SU-DHL-6 (cell line): ENCODE data around the gene ERBB4.

Source experiments
- H2AFZ ChIP-seq: fragments of 200-600 bp; sonication (generic); 2 replicates; pipeline ENCODE4 v1.6.1; 2014; ENCODE audit warnings: low read depth, mild to moderate bottlenecking, moderate library complexity, mixed read lengths, antibody characterized with exemption, low read length; ENCODE audit not compliant: severe bottlenecking
- H3F3A ChIP-seq: fragments of 200-600 bp; shearing (Covaris generic); 2 replicates; pipeline ENCODE4 v1.6.0; 2016; ENCODE audit warnings: antibody characterized with exemption, mild to moderate bottlenecking; ENCODE audit not compliant: insufficient read depth
- H3K27ac ChIP-seq: fragments of 200-600 bp; sonication (generic); 2 replicates; pipeline ENCODE4 v1.5.1; 2016; ENCODE audit warnings: low read depth, mild to moderate bottlenecking, low read length, moderate library complexity, mixed read lengths
- H3K27me3 ChIP-seq: fragments of 200-600 bp; sonication (generic), shearing (Covaris generic); 2 replicates; pipeline ENCODE4 v1.6.0; 2014; ENCODE audit warnings: mild to moderate bottlenecking, low read length
- H3K36me3 ChIP-seq: fragments of 200-600 bp; sonication (generic); 2 replicates; pipeline ENCODE4 v1.6.1; 2014; ENCODE audit warnings: mild to moderate bottlenecking, low read length, mixed read lengths
- H3K4me2 ChIP-seq: fragments of 300-600, 200-600 bp; shearing (Covaris generic), sonication (generic); 2 replicates; pipeline ENCODE4 v1.6.0; 2014; ENCODE audit warnings: low read length, low read depth, mild to moderate bottlenecking; ENCODE audit not compliant: poor library complexity, severe bottlenecking
- H3K4me3 ChIP-seq: fragments of 200-600 bp; sonication (generic); 2 replicates; pipeline ENCODE4 v1.5.1; 2014; ENCODE audit warnings: antibody characterized with exemption, low read length, mild to moderate bottlenecking, mixed read lengths; ENCODE audit not compliant: insufficient read depth, poor library complexity, severe bottlenecking
- H3K79me2 ChIP-seq: fragments of 200-600 bp; sonication (generic); 2 replicates; pipeline ENCODE4 v1.6.1; 2014; ENCODE audit warnings: mild to moderate bottlenecking, low read length, moderate library complexity; ENCODE audit not compliant: insufficient read depth
- H3K9ac ChIP-seq: fragments of 200-600 bp; sonication (generic); 2 replicates; pipeline ENCODE4 v1.7.0; 2014; ENCODE audit warnings: mild to moderate bottlenecking, low read length
- H3K9me2 ChIP-seq: fragments of 200-600 bp; sonication (generic); replicated peaks from 2 replicates; pipeline ENCODE4 v1.6.1; 2014; ENCODE audit warnings: low read length; ENCODE audit not compliant: insufficient read depth
- H3K9me3 ChIP-seq: fragments of 200-600 bp; sonication (generic); 2 replicates; pipeline ENCODE4 v1.6.1; 2014; ENCODE audit warnings: low read length, mixed read lengths; ENCODE audit not compliant: insufficient read depth
- H4K20me1 ChIP-seq: fragments of 200-600 bp; sonication (generic); 2 replicates; pipeline ENCODE4 v1.6.1; 2014; ENCODE audit warnings: low read depth, mild to moderate bottlenecking, antibody characterized with exemption, low read length, moderate library complexity, mixed read lengths
- EZH2phosphoT487 ChIP-seq: fragments of 200-600 bp; sonication (generic), shearing (Covaris generic); conservative IDR thresholded peaks from 2 replicates; pipeline ENCODE4 v1.6.1; 2018; ENCODE audit warnings: mild to moderate bottlenecking, antibody characterized with exemption, low read length, moderate library complexity, mixed read lengths
- TF ChIP-seq, protein P1 (sequence below): fragments of 200-600 bp; sonication (generic); IDR thresholded peaks from one replicate; pipeline ENCODE4 v1.5.1; 2017; ENCODE audit warnings: antibody characterized with exemption, mild to moderate bottlenecking, low read length, moderate library complexity; ENCODE audit not compliant: insufficient read depth, poor library complexity, severe bottlenecking

Gene ERBB4

DNA sequence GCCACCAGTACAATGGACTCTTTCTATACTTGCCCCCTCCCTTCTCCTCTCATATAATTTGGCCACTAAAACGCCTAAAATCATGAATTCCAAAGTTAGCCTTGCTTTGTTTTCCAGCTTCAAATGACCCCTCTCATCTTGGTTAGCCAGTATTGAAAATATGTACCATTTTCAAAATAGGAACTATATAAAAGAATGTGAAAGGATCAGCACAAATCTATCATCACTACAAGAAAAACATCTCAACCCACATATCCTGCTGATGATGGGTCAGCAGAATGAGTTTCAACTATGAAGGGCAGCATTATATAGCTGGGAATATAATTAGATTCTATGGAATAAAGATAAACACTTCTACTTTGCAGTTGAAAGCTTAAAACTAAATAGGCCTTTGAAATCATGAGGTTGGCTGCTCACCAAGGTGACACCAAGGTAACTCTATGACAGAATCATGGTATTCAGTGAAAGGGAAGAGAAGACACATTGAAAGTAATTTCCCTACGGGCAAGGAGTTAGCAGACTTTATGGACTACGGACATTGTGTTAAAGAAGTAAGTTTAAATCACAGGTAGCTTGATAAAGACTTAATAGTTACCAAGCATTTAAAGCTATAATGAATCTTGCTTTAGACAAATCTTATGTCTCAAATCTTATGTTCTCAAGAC lies 1109.2 kb downstream of the ERBB4 start:
- H3K4me3 ChIP-seq, result no peak overlapping the region
- no peak overlapping the region for H3K4me2 ChIP-seq
- no peak for TF ChIP-seq EZH2phosphoT487
- TF ChIP-seq, protein P1, sequence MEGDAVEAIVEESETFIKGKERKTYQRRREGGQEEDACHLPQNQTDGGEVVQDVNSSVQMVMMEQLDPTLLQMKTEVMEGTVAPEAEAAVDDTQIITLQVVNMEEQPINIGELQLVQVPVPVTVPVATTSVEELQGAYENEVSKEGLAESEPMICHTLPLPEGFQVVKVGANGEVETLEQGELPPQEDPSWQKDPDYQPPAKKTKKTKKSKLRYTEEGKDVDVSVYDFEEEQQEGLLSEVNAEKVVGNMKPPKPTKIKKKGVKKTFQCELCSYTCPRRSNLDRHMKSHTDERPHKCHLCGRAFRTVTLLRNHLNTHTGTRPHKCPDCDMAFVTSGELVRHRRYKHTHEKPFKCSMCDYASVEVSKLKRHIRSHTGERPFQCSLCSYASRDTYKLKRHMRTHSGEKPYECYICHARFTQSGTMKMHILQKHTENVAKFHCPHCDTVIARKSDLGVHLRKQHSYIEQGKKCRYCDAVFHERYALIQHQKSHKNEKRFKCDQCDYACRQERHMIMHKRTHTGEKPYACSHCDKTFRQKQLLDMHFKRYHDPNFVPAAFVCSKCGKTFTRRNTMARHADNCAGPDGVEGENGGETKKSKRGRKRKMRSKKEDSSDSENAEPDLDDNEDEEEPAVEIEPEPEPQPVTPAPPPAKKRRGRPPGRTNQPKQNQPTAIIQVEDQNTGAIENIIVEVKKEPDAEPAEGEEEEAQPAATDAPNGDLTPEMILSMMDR, result no peak
- no peaks in the 10 kb centered on the region for H3K9me2 ChIP-seq
- H3K9ac ChIP-seq, result no peak overlapping the region
- H3K36me3 ChIP-seq, result no peaks in the 10 kb centered on the region
- no peaks in the 10 kb centered on the region for H3K79me2 ChIP-seq
- no peaks in the 10 kb centered on the region for H3K27me3 ChIP-seq
- no peak overlapping the region for H3K27ac ChIP-seq
- H2AFZ ChIP-seq, result no peak overlapping the region
- H3F3A ChIP-seq, result no peaks in the 10 kb centered on the region
- no peaks in the 10 kb centered on the region for H4K20me1 ChIP-seq
- H3K9me3 ChIP-seq, result no peaks in the 10 kb centered on the region

DNA sequence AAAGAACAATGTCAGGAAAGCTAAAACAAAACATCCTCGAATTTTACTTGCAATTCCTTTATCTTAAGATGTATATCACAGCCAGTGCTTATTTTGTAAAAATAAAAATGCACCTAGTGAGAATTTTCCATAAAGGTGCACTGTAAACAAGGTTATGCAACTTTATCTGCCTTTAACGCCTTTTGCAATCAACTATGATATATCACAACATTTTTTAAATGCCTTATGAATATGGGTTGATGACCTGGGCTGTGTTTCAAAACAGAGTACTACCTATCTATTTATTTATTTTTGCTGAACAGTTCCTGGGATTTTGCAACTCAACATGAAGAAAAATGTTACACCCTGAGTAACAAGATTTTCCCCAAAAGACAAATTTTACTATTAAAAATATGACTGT lies 1112.4 kb downstream of the ERBB4 start:
- Histone ChIP-seq H3F3A (peaks cover 10% of the 10 kb centered on the region; the same call in 1 of the 2 replicates), H3K79me2 (no peaks in the 10 kb centered on the region), H3K9ac (no peak overlapping the region), H3K9me2 (no peaks in the 10 kb centered on the region), H3K27me3 (no peaks in the 10 kb centered on the region), H3K9me3 (no peaks in the 10 kb centered on the region), H3K4me2 (peak overlapping the region; percentile 30), H3K4me3 (no peak overlapping the region), H3K36me3 (no peaks in the 10 kb centered on the region), H2AFZ (no peak overlapping the region), H4K20me1 (no peaks in the 10 kb centered on the region), H3K27ac (peak overlapping the region; percentile 64)
- TF ChIP-seq, protein P1, result no peak
- no peak for TF ChIP-seq EZH2phosphoT487

DNA sequence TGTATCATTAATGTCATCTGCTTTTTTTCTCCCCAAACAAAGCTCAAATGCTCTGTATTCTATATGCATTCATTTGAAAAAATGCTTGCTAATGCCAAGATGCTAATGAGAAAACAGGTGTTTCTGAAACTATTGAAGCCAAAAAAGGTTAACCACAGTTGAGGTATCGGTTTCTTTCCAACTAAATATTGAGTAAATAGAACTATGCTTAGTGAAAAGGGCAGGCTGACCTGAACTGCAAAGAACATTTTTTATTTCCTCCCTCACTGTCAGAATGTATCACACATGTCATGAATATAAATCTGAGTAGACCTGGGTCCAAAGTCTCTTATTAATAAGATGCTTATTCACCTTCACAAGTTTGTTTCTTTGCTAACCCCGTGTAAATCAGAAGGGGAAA lies 1115.6 kb downstream of the ERBB4 start:
- H3K9ac ChIP-seq, result peak overlapping the region; percentile 23; the same call in 1 of the 2 replicates
- H3K27ac ChIP-seq, result peak overlapping the region; percentile 81
- H4K20me1 ChIP-seq, result no peaks in the 10 kb centered on the region
- H3K9me2 ChIP-seq, result no peaks in the 10 kb centered on the region
- peaks cover 10% of the 10 kb centered on the region; the same call in 1 of the 2 replicates for H3F3A ChIP-seq
- H3K4me2 ChIP-seq, result peak overlapping the region; percentile 50
- no peaks in the 10 kb centered on the region for H3K79me2 ChIP-seq
- no peak overlapping the region for H2AFZ ChIP-seq
- TF ChIP-seq, protein P1, result no peak
- TF ChIP-seq EZH2phosphoT487, result no peak
- H3K27me3 ChIP-seq, result no peaks in the 10 kb centered on the region
- H3K36me3 ChIP-seq, result no peaks in the 10 kb centered on the region
- no peaks in the 10 kb centered on the region for H3K9me3 ChIP-seq
- H3K4me3 ChIP-seq, result no peak overlapping the region
